ENCODE results near the gene TESK1.
A peak's percentile ranks its signal among the peaks of the same experiment; 100 is the strongest.

- TF ChIP-seq RXRA (IDR thresholded peaks at IDR 0.05): no peak
- TF ChIP-seq CTCF (IDR thresholded peaks at IDR 0.05; ENCODE audit: low read depth, low read length, missing input control): peak; percentile 45
- no peak for TF ChIP-seq REST (IDR thresholded peaks at IDR 0.05)
- TF ChIP-seq GABPA (IDR thresholded peaks at IDR 0.05 in 1 of 2, conservative IDR thresholded peaks at IDR 0.05 in 1 of 2): no peak
- TF ChIP-seq ZBTB33 (IDR thresholded peaks at IDR 0.05): no peak
- peak in 1 of 2 donors; percentile 61 for TF ChIP-seq RAD21 (IDR thresholded peaks at IDR 0.05)
- TF ChIP-seq TAF1 (conservative IDR thresholded peaks at IDR 0.05): no peak
- no peak for TF ChIP-seq YY1 (IDR thresholded peaks at IDR 0.05)
- no peak for TF ChIP-seq JUND (IDR thresholded peaks at IDR 0.05)
Measured at GRCh38 chr9:35611230-35611797, 6.3 kb downstream of the TESK1 start.
